HL-60 (cell line): ENCODE measurements around the gene IQCB1.

Experiments
- DNase-seq, 2 experiments: peaks; one replicate each; pipeline ENCODE4 v3.0.0-alpha.2; 2010 to 2020; ENCODE audit warnings: low read depth in 1 of 2, low spot score in 1 of 2
- H3K27ac ChIP-seq: fragments of 250-450 bp; sonication (Bioruptor Pico); replicated peaks from 2 replicates; pipeline ENCODE4 v1.5.1; 2020; ENCODE audit warnings: mild to moderate bottlenecking, moderate library complexity
- H3K27me3 ChIP-seq: fragments of 250-450 bp; sonication (Bioruptor Pico); 2 replicates; pipeline ENCODE4 v1.5.1; 2021; ENCODE audit warnings: mild to moderate bottlenecking, moderate library complexity; ENCODE audit not compliant: insufficient read depth, poor library complexity, severe bottlenecking
- H3K4me3 ChIP-seq: replicated peaks from 2 replicates; pipeline ENCODE4 v1.5.1; 2011; ENCODE audit warnings: mild to moderate bottlenecking, control low read depth, low read length; ENCODE audit not compliant: insufficient read depth
- GABPA ChIP-seq: IDR thresholded peaks from 2 replicates; pipeline ENCODE4 v1.6.1; 2012; ENCODE audit warnings: low read depth
- POLR2AphosphoS5 ChIP-seq: IDR thresholded peaks from 2 replicates; pipeline ENCODE4 v1.6.1; 2012; ENCODE audit warnings: low read depth
- SPI1 ChIP-seq: IDR thresholded peaks from 2 replicates; pipeline ENCODE4 v1.6.1; 2012; ENCODE audit warnings: low read depth, mild to moderate bottlenecking, borderline replicate concordance
- TF ChIP-seq, protein P1 (sequence below): IDR thresholded peaks from 2 replicates; pipeline ENCODE4 v1.6.1; 2012; ENCODE audit warnings: low read depth; ENCODE audit not compliant: insufficient replicate concordance
- TF ChIP-seq, protein P2 (sequence below): IDR thresholded peaks from one replicate; pipeline ENCODE4 v1.5.1; 2011; ENCODE audit warnings: low read length, control low read depth, inconsistent platforms; ENCODE audit not compliant: insufficient read depth

Gene IQCB1

DNA sequence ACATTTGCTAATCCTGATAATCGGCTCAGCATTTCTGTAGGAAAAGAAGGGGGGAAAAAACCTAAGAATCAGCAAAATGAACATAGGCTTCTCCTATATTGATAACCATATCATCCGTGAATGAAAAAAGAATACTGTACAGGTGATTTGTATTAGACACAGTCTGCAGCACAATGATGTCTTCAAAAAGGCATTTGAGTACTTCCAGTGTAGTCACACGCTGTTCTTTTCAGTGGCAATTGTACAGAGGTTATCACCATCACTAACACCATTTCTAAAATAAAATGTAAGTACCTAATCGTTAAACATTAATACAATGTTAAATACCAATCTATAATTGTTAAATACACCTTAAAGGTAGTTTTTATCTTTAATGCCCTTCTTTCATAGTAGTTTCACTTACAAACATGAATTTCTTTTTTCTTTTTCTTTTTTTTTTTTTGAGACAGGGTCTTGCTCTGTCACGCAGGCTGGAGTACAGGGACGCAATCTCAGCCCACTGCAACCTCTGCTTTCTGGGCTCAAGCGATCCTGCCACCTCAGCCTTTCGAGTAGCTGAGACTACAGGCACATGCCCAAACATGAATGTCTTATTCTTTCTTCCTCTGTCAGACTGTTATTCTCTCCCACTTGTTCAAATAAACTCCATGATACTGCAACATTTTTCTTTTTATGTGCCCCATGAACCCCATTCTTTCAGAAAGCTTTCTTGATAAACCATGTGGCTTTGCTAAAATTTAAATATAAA lies 103.7 kb downstream of the IQCB1 start:
- TF ChIP-seq, protein P1, sequence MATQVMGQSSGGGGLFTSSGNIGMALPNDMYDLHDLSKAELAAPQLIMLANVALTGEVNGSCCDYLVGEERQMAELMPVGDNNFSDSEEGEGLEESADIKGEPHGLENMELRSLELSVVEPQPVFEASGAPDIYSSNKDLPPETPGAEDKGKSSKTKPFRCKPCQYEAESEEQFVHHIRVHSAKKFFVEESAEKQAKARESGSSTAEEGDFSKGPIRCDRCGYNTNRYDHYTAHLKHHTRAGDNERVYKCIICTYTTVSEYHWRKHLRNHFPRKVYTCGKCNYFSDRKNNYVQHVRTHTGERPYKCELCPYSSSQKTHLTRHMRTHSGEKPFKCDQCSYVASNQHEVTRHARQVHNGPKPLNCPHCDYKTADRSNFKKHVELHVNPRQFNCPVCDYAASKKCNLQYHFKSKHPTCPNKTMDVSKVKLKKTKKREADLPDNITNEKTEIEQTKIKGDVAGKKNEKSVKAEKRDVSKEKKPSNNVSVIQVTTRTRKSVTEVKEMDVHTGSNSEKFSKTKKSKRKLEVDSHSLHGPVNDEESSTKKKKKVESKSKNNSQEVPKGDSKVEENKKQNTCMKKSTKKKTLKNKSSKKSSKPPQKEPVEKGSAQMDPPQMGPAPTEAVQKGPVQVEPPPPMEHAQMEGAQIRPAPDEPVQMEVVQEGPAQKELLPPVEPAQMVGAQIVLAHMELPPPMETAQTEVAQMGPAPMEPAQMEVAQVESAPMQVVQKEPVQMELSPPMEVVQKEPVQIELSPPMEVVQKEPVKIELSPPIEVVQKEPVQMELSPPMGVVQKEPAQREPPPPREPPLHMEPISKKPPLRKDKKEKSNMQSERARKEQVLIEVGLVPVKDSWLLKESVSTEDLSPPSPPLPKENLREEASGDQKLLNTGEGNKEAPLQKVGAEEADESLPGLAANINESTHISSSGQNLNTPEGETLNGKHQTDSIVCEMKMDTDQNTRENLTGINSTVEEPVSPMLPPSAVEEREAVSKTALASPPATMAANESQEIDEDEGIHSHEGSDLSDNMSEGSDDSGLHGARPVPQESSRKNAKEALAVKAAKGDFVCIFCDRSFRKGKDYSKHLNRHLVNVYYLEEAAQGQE: no peak
- TF ChIP-seq GABPA (no peak), SPI1 (no peak), POLR2AphosphoS5 (no peak)
- TF ChIP-seq, protein P2, sequence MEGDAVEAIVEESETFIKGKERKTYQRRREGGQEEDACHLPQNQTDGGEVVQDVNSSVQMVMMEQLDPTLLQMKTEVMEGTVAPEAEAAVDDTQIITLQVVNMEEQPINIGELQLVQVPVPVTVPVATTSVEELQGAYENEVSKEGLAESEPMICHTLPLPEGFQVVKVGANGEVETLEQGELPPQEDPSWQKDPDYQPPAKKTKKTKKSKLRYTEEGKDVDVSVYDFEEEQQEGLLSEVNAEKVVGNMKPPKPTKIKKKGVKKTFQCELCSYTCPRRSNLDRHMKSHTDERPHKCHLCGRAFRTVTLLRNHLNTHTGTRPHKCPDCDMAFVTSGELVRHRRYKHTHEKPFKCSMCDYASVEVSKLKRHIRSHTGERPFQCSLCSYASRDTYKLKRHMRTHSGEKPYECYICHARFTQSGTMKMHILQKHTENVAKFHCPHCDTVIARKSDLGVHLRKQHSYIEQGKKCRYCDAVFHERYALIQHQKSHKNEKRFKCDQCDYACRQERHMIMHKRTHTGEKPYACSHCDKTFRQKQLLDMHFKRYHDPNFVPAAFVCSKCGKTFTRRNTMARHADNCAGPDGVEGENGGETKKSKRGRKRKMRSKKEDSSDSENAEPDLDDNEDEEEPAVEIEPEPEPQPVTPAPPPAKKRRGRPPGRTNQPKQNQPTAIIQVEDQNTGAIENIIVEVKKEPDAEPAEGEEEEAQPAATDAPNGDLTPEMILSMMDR: no peak
- Histone ChIP-seq H3K27me3 (no peaks in the 10 kb centered on the region), H3K4me3 (no peak overlapping the region), H3K27ac (no peak overlapping the region)
- DNase-seq: no peak

DNA sequence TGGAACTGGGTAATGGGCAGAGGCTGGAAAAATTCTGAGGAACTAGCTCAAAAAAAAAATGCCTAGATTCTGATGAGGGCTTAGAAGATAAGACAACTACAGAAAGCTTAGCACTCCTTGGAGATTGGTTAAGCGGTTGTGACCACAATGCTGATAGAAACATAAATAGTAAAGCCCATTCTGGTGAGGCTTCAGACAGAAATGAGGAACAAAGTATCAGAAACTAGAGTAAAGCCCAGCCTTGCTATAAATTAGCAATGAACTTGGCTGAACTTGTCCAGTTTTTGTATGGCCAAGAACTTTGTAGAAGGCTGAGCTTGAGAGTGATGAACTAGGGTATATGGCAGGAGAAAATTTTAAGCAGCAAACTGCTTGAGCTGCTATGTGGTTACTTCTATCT lies 110.7 kb downstream of the IQCB1 start:
- DNase-seq: peak in 1 of 2 experiments; percentile 53
- H3K27ac ChIP-seq: peak overlapping the region; percentile 31; the same call in 1 of the 2 replicates
- H3K27me3 ChIP-seq: no peaks in the 10 kb centered on the region
- H3K4me3 ChIP-seq: no peak overlapping the region
- TF ChIP-seq SPI1 (no peak), GABPA (no peak), POLR2AphosphoS5 (no peak)
- TF ChIP-seq, protein P1: no peak
- TF ChIP-seq, protein P2: no peak

DNA sequence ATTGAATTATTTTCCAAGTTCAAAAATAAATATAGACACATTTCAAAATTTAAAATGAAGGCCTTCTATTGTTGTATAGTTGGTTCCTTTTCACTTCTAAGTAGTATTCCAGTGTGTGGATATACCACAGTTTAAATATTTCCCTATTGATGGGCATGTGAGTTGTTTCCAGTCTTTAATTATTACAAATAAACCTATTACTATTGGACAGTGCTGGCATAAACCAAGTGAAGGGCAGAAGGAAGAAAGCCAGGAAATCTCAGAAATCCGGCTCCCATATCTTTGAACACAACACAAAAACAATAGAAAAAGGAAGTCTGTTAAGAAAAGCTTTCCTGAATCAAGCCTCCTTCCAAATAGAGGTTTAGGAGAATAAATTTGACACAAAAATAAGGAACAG lies 111.4 kb downstream of the IQCB1 start:
- Histone ChIP-seq H3K27ac (no peak overlapping the region), H3K27me3 (no peaks in the 10 kb centered on the region), H3K4me3 (no peak overlapping the region)
- DNase-seq: no peak
- TF ChIP-seq, protein P1: no peak
- no peak for TF ChIP-seq POLR2AphosphoS5
- TF ChIP-seq, protein P2: no peak
- no peak for TF ChIP-seq SPI1
- no peak for TF ChIP-seq GABPA
